HG03571 (cell line): Measurements from ENCODE around the gene PLPP4.

Experiments used
- ATAC-seq: cut with Tn5 transposase; IDR thresholded peaks from one replicate; pipeline ENCODE4 v1.9.1; 2021; ENCODE audit not compliant: unreplicated experiment

The PLPP4 gene

DNA sequence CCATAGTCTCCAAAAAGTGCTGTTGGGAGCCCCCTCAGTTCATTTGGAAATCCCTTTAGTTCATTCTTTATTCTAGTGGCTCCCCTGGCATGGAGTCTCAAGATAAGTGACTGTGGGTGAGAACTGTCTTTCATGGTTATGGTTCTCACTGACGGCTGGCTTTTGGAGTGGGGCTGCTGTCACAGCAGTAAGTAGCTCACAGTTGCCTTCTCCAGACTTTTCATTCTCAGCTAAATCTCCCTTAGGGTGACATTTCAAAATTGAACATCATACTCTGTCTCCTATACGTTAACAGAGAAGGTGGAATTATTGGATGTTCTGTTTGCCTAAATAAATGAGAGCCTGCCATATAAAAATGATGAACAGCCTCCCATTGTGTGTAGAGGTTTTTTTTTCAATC is 58.7 kb downstream of the PLPP4 start:
- no peak for ATAC-seq

DNA sequence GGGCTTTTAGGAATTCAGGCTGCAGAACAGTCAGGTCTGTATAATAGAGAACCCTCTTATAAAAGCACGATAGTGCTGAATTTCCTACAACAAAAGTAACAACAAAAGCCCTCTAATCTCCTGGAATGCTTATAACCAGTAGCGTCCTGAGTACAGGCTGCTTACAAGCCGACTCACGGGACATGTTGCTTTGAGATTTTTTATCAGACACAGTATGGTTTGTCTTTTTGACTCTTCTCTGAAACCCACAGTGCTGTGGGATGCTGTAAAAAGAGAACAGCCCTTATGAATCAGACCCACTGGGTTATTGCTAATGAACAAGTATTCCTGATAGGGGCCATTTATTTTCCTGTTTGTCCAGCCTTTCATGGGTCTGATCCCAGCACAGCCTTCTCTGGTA is 59.4 kb downstream of the PLPP4 start:
- ATAC-seq, result no peak

DNA sequence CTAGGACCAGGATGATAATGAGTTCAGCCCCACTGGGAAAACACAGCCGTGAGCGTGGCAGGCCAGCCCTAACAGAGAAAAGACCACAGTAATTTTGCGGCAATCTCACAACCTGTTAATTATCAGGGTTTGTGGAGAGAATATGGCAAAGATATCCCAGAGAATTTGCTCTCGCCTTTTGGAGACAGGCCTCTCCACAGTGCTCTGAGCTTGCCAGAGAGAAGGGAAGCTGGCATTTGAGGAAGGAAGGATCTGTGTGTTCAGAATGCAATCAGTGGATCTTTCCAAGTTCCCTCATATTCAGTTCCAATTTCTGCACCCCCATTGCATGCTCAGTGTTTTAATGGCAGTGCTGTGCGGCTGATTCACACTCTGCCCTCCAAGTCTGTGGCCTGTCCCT is 60.2 kb downstream of the PLPP4 start:
- ATAC-seq, result no peak

DNA sequence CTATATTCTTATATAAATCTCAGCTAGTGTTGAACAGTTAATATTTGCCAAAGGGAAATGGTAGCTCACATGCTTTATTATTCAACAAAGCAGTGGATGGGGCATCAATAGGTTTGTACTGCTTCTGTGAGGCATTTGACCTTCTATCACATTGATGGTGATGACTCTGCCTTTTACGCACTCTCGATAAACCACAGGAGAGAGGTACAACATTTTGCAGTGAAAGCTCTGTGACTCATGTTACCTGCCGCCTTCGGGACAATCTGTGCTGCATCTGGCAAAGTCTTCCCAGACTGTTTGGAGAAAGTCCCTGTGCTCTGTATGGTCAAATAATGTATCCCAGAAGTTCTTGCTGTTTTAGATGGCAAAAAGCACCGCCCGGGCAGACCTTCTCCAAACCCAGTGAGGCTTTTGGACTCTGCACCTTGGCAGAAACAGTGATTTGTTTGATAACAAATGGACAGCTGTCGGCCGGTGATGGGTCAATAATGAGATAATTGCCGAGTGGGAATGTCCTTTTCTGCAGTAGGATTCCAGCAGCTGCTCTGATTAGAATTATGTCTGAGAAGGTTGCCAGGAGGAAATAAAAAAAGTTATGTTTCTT is 61.0 kb downstream of the PLPP4 start:
- ATAC-seq, result no peak

DNA sequence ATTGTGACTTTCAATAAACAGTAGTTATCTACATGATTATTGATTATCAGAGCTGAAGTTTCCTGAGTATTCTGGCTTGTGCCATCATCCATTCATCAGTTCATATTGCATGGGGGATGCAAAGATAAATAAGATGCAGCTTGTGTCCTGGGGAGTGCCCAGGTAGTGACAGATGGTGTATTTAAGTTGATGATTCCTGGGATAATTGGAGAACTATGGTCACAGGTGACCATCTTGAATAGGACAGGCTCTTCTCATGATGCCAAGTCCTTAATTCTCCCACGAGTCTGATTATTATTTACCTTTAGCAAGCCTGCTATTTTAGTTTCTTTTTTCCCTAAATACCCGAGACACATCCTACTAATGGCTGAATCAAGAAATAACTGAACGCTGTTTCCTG is 64.9 kb downstream of the PLPP4 start:
- no peak for ATAC-seq

DNA sequence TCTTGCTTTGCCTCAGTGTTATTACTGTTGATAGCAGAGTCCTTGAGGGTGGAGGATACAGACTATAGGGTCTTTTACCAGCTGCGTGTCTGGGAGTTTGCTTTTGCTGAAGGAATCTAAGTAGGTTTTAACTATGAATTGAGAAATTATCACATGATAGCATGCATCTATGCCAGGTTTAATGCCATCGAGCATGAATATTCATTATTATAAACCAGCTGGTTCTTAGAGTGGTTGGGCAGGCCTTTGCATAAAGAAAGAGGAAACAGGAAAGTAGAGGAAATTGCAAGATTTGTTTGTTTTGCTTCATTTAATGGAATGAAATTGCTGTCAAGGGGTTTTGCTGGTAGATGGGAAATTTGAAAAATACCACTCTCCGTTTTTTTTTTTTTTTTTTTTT is 70.7 kb downstream of the PLPP4 start:
- no peak for ATAC-seq

DNA sequence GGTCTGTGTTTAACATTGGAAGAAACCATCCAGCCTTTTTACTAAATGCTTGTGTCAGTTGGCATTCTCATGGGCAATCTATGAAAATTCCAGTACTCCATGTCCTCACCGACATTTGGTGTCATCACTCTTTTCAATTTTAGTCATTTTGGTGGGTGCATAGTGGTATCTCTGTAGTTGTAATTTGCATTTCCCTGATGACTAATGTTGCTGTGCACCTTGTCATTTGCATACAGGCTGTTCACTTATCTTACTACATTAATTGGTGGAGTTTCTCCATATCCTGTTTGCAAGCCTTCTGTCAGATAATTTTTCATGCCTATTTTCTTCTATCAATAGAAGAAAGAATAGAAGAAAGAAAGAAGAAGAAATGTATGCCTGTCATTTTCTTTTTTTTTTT is 73.7 kb downstream of the PLPP4 start:
- no peak for ATAC-seq

DNA sequence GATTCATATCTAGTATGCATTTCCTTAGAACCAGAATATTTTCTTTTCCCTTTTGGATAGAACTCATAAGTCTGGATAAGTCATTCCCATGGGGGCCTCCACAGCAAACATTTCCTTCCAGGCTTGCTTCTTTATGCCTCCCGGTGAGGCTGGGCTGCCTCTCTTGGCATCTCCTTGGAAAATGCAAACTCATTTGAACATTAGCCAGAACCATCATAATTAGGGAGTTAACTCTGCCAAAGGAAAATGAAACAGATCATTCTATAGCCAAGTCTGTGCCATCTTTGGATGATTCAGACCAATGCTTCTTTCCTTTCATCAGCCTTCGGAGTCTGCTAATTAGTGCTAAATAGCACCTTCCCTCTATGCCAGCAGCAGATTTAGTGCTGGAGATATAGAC is 81.1 kb downstream of the PLPP4 start:
- ATAC-seq, result no peak

DNA sequence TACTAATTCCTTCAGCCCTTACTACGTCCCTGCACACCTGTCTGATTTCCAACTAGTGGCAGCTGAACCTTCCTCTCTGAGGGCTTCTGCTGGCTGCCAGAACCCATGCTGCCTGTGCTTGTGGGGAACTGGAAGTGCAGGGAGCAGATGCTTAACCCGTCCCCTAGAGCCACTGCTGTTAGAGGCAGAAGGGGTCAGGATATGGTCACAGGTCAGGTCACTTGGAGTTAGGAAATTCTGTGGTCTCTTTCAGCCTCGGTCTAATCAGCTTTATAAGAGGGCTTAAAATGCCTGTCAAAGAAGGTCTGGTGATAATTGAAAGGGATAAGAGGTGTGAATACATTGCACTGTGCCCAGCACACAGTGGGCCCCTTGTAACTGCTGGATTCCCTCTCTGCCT is 82.0 kb downstream of the PLPP4 start:
- ATAC-seq, result no peak

DNA sequence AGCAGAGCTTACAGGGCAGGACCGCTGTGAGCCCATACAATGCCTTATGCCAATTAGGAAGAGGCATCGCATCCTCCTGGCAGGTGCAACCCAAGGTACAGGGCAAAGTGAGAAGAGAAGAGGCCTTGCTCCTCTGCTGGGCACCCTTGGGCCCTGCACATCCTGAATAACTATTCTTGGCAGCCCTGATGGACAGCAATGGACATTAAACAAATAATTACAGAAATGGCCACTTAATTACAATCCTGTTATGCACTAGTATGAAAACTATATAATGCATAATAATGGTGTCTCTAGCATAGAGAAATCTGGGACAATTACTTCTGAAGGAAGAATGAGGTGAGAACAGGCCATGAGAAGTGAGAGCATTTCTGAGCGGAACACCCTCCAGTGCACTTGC is 83.5 kb downstream of the PLPP4 start:
- ATAC-seq, result no peak

DNA sequence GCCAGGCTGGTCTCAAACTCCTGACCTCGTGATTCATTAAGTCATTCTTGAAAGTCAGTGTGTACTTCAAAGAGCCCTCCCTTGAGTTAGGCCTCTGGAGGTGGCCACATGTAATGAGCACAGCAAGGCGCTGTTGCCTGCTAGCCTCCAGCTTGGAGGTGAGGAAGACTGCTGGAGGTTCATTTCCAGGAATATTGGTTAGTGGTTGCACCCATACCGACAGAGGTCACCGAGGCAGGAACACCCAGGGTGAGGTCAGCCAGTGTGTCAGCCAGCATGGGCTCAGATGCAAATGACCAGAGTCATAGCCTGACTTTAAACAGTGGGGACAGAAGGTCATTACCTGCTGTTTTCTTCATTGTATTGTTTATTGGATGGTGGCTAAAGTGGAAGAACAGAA is 85.0 kb downstream of the PLPP4 start:
- ATAC-seq, result no peak

DNA sequence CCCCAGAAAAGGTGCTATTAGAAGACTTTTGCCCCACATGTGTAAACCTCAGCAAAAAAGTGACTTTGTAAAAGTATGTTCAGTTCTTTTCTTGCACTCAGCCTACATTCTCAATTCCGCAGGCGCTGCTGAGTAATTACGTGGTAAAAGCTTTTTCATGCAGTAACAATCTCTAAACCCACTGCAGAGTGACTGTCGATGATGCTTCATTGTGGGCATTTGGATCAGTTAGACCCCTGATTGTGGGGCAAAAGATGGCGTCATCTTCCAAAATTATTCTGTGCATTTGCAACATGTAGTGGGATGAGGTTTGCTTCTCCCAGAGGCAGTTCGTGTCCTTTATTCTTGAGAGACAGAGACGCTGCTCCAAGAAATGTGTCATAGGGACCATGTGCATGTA is 85.6 kb downstream of the PLPP4 start:
- no peak for ATAC-seq

DNA sequence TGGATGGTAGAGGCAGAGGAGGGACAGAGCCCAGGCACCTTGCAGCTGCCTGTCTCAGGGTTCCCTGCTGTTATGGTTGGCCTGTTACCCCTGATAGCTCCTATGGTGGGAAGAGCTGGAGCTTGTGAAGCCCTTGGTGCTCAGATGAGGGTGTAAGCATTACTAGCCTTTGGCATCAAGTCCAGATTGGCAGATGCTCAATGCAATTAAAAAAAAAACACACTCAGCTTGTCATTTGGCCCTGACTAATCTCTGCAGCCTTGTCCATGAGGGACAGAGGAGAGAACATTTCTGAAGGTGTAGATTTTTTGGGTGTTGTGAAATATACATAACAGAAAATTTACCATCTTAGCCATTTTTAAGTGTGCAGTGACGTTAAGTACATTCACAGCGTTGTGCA is 86.3 kb downstream of the PLPP4 start:
- ATAC-seq, result no peak

DNA sequence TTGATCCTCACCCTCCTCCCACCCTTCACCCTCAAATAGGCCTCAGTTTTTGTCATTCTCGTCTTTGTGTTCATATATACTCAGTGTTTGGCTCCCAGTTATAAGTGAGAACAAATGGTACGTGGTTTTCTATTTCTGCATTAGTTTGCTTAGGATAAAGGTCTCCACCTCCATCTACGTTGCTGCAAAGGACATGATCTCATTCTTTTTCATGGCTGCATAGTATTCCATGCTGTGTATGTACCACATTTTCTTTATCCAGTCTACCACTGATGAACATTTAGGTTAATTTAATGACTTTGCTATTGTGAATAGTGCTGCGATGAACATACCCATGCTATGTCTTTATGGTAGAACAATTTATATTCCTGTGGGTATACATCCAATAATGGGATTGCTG is 91.2 kb downstream of the PLPP4 start:
- ATAC-seq, result no peak

DNA sequence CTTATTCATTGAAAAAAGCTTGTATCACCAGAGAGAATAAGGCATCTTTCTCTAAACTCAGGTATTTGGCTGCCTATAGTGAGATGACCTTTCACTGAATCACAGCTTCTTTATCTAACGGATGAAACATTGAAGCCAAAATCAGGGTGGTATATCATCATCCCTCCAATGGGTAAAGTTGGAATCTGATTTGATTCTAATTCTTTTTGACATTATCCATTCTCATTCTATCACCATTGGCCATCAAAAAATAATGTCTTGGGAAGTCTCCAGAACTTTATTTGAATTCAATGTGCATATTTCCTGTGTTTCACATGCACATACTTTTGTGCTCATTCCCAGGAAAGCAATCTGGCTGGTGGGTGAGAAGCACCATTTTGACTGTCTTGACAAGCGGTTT is 95.2 kb downstream of the PLPP4 start:
- ATAC-seq, result no peak

DNA sequence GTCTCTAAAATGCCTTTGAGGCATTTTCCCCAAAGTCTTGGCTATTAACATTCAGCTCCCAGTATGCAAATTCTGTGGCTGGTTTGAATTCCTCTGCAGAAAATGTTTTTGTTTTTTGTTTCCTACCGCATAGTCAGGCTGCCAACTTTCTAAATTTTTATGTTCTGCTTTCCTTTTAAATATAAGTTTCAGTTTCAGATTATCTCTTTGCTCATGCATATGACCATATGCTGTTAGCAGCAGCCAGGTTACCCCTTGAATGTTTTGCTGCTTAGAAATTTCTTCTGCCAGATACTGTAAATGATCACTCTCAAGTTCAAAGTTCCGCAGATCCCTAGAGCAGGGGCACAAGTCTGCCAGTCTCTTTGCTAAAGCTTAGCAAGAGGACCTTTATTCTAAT is 96.9 kb downstream of the PLPP4 start:
- ATAC-seq, result no peak

DNA sequence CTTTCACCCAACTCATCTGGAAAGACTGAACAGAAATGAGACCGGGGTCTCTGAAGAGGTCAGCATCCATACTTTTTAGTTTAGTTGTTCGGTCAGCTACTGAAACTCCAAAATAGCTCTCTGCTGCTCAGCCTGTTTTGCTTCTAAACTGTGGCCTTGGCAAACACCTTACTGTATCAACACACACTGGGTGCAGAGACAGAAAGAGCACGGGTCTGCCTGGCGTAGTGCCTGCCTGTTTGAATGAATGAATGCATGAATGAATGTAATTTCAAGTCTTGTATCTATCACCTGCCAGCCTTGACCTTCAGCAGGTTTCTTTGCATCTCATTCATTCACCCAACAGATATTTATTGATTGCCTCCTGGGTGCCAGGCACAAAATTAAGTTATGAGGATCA is 98.4 kb downstream of the PLPP4 start:
- no peak for ATAC-seq

DNA sequence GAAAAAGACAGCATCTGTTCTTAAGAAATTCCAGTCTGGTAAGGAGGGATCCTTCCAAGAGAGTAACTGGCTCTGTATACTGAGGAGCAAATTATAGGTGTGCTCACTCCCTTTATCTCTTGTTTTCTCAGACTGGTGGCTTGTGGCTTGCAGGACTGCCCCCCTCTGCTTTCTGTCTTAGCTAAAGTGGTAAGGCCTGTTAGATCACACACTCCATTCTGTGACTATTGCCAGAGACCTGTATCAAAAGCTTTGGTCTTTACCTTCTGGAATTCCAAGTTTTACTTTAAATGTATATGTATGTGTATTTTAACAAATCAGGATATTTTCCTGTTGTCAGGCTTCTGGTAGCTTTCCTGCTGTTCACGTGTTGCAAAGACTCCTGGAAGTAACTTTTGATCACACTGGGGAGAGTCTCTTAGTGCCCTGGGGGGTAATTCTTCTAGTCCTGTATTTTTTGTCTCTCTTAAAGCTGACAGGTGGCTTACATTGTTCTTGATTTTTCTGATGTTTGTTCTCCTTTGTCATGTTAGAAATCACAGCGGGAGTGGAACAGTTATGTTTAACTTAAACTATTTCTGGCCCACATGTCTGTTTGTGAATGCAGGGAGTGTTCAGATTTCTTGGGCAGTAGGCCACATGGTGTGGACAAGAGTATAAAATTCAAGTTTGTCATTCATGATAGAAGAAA is 99.0 kb downstream of the PLPP4 start:
- ATAC-seq, result no peak

DNA sequence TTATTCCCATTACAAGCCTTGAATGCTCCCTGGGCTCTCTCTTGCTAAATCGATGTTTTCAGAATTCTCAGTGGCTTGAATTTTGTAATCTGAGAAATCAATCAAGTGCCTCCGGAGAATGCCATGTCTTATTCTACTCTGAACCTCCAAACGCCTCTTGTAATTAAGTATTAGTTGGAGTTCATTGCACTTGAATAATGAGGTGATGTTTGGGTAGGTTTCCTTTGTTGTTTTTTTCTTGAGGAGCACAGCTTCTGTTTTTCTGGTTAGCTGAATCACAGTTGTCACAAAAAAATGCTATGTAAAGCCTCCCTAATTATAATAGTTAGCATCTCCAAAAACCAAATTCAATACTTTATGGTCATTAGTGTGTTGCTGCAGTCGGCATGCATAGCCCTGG is 100.3 kb downstream of the PLPP4 start:
- ATAC-seq, result no peak

DNA sequence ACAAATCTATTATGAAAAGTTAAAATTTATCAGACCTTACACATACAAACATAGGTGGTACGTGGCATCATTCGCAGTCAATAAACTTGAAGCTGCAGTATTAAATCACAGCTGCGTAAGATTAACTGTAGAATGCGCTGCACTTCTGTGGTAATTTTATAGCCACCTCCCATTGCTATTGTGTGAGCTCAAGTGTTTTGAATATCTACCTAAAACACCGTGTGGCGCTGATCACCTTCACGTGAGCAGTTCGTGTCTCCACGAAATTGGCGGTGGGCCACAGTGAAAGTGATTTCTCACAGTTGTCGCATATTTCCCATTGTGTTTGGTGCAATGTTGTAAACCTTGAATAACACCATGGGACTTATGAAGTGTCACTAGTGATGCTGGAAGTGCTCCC is 102.8 kb downstream of the PLPP4 start:
- ATAC-seq, result no peak

DNA sequence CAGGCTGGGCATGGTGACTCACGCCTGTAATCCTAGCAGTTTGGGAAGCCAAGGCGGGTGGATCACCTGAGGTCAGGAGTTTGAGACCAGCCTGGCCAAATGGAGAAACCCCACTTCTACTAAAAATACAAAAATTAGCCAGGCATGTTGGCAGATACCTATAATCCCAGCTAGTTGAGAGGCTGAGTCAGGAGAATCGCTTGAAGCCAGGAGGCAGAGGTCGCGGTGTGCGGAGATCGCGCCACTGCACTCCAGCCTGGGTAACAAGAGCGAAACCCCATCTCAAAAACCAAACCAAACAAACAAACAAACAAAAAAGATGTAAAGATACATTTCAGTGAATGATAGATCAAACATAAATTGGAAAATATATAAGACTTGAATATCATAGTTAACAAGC is 105.9 kb downstream of the PLPP4 start:
- ATAC-seq, result no peak

DNA sequence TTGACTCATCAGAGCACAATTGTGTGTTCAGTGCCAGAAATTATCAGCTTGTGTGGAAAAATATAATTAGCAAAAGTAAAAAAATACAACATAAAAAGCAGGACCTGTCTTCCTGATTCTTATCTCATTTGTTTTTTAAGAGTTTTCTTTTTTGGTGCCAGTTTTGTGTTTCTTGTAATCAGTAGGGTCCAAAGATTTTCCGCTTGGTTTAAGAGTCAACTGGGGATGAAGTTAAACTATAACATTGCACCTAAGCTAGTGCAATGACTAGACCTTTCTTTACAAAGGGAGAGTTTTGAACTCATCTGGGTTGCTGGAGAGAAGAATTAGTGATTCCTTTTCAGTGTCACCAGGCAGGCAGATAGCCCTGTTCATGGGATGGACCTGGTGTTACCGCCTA is 113.4 kb downstream of the PLPP4 start:
- ATAC-seq, result no peak

DNA sequence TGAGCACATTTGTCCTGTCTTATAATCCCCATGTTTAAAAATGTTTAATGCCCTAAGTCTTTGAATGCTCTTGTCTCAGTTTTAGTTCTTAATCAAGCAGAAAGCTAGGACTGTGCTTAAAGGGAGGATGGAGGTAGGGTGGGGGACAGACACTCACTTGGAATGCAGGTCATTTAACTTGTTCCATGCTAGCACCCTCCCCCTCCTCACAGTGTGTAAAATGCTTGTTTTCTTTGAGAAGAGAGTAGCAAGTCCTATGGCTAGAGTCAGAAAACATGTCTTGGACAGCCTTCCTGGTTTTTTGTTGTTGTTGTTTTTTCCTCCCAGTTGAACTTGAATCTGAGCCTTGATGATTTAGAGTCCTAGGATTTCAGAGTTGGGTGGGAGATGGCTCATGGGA is 114.2 kb downstream of the PLPP4 start:
- ATAC-seq, result no peak
